GM12878 (cell line): ENCODE results near the gene GNG3.

Experiments
- BCL3 ChIP-seq: IDR thresholded peaks from 2 replicates; pipeline ENCODE4 v1.6.1; 2011; ENCODE audit warnings: borderline replicate concordance, low read depth, mild to moderate bottlenecking, moderate library complexity, low read length; ENCODE audit not compliant: insufficient read depth, poor library complexity, severe bottlenecking
- CTCF ChIP-seq, 3 experiments: IDR thresholded peaks in 2 of 3; conservative IDR thresholded peaks in 1 of 3; 2 replicates each; pipeline ENCODE4 v1.5.1; 2011; ENCODE audit warnings: low read depth in 3 of 3, low read length in 3 of 3, mild to moderate bottlenecking in 3 of 3, control low read depth in 2 of 3, moderate library complexity in 2 of 3, inconsistent platforms in 1 of 3, mixed read lengths in 1 of 3; ENCODE audit not compliant: control insufficient read depth in 2 of 3, insufficient read depth in 1 of 3; ENCODE audit errors: extremely low read depth in 1 of 3
- ESRRA ChIP-seq: IDR thresholded peaks from 2 replicates; pipeline ENCODE4 v1.6.1; 2012; ENCODE audit warnings: mild to moderate bottlenecking, low read length, improper control_type of control experiment
- JUND ChIP-seq: IDR thresholded peaks from 2 replicates; pipeline ENCODE4 v1.6.1; 2012; ENCODE audit warnings: low read depth, mild to moderate bottlenecking, low read length, improper control_type of control experiment, moderate library complexity
- MYB ChIP-seq: fragments of 150-350 bp; IDR thresholded peaks from 2 replicates; pipeline ENCODE4 v1.6.1; 2014; ENCODE audit warnings: mild to moderate bottlenecking, low read depth, low read length, borderline replicate concordance
- PRDM15 ChIP-seq: fragments of 450-650 bp; formaldehyde crosslinking; IDR thresholded peaks from 2 replicates; pipeline ENCODE4 v1.4.0; 2020; ENCODE audit warnings: mild to moderate bottlenecking, moderate library complexity
- ZNF687 ChIP-seq: fragments of 450-650 bp; IDR thresholded peaks from 2 replicates; pipeline ENCODE4 v1.6.1; 2017; ENCODE audit warnings: mild to moderate bottlenecking, moderate library complexity

- TF ChIP-seq ZNF687 (no peak), CTCF (IDR thresholded peaks at IDR 0.05 in 2 of 3, conservative IDR thresholded peaks at IDR 0.05 in 1 of 3; ENCODE audit: control insufficient read depth in 2 of 3, extremely low read depth in 1 of 3, insufficient read depth in 1 of 3, low read depth in 3 of 3, low read length in 3 of 3) (no peak), MYB (no peak), ESRRA (no peak), PRDM15 (CRISPR knock-in tag) (no peak), JUND (no peak), BCL3 (no peak)
Measured at GRCh38 chr11:62667460-62667859, 40.0 kb upstream of the GNG3 start.
